ENCODE data around the gene ST6GALNAC1. TPM values are rescaled to one million over a fixed set of nuclear protein-coding genes. Genes with fewer than 3 reads are reported as not detected.
A peak's percentile ranks its signal among the peaks of the same experiment; 100 is the strongest.

Gene ST6GALNAC1
- total and polyA plus RNA-seq, 12 donors = 0.25 to 0.88 (median 0.47) TPM; not detected in 7

- Histone ChIP-seq H3K27ac (no peak overlapping the region), H3K9me3 (replicated peaks in 1 of 3) (no peaks in the 10 kb centered on the region), H3K36me3 (replicated peaks in 1 of 2) (no peaks in the 10 kb centered on the region), H3K4me1 (replicated peaks in 1 of 2) (peaks cover 12 to 13% of the 10 kb centered on the region in 2 donors), H3K4me3 (no peak overlapping the region), H3K27me3 (no peaks in the 10 kb centered on the region)
- 66 to 74% (median 72%) methylated on average over 2 of the region's 2 CpGs for WGBS, 4 donors
- intact Hi-C loops (cut with DNase I) = no loop called here
- TF ChIP-seq, protein P1, sequence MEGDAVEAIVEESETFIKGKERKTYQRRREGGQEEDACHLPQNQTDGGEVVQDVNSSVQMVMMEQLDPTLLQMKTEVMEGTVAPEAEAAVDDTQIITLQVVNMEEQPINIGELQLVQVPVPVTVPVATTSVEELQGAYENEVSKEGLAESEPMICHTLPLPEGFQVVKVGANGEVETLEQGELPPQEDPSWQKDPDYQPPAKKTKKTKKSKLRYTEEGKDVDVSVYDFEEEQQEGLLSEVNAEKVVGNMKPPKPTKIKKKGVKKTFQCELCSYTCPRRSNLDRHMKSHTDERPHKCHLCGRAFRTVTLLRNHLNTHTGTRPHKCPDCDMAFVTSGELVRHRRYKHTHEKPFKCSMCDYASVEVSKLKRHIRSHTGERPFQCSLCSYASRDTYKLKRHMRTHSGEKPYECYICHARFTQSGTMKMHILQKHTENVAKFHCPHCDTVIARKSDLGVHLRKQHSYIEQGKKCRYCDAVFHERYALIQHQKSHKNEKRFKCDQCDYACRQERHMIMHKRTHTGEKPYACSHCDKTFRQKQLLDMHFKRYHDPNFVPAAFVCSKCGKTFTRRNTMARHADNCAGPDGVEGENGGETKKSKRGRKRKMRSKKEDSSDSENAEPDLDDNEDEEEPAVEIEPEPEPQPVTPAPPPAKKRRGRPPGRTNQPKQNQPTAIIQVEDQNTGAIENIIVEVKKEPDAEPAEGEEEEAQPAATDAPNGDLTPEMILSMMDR (IDR thresholded peaks at IDR 0.05) = no peak
- DNase-seq = peak in 1 of 7 donors; percentile 18
Measured at GRCh38 chr17:76667491-76667755, 23.9 kb upstream of the ST6GALNAC1 start.

DNA sequence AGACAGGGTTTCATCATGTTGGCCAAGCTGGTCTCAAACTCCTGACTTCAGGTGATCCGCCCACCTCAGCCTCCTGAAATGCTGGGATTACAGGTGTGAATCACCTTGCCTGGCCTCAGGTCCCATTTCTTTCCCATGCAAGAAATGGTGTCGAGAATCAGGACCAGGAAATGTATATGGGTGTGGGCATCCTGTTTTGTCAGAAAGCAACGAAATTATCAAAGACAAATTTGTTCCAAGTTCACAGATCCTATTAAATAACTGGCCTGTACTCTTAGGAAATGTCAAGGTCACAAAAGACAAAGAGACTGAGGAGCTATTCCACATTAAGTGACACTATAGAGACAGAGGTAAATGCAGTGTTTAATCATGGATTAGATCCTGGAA, 17.1 kb upstream of the ST6GALNAC1 start:
- intact Hi-C loops (cut with DNase I) = no loop called here

DNA sequence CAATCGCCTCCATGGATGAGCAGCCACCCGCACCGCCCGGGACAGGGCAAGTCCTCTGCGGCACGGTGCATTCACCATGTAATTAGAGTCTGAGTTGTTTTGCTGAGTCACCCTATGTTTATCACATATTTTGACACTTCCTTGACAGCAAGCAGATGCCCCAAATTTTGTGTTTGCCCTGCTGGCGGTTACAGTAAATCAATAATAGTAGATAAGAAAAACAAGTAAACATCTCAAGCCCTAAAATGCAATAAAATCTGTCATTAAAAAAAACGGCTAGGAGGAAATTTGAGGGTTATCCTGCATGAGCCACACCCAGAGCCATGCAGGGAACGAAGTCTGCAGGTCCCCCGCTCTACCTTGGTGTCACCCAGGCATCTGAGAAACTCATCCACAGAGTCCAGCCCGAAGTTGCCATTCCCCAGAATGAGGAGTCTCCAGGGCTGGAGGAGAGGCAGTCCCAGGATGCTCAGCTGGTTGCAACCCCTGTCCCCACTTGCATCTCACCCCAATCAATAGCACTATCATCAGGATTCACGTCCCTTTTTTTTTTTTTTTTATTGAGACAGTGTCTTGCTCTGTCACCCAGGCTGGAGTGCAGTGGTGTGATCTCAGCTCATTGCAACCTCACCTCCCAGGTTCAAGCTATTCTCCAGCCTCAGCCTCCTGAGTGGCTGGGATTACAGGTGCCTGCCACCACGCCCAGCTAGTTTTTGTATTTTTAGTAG, 16.5 kb upstream of the ST6GALNAC1 start:
- Histone ChIP-seq H3K27ac (no peak overlapping the region), H3K4me1 (replicated peaks in 1 of 2) (peaks cover 9 to 18% of the 10 kb centered on the region in 2 donors), H3K4me3 (no peak overlapping the region), H3K27me3 (no peaks in the 10 kb centered on the region), H3K36me3 (replicated peaks in 1 of 2) (no peaks in the 10 kb centered on the region), H3K9me3 (replicated peaks in 1 of 3) (no peaks in the 10 kb centered on the region)
- TF ChIP-seq POLR2A (IDR thresholded peaks at IDR 0.05) = no peak
- TF ChIP-seq, protein P1 (IDR thresholded peaks at IDR 0.05) = no peak
- peak in 2 of 7 donors; percentile 42 to 71 for DNase-seq
- intact Hi-C loops (cut with DNase I) = no loop called here
- WGBS, 4 donors = 17 to 40% (median 34%) methylated on average over 11 to 13 of the region's 13 CpGs

More for the DNA sequence above, 17.1 kb upstream of the ST6GALNAC1 start:
- Histone ChIP-seq H3K4me1 (replicated peaks in 1 of 2) (peaks cover 9 to 18% of the 10 kb centered on the region in 2 donors), H3K36me3 (replicated peaks in 1 of 2) (no peaks in the 10 kb centered on the region), H3K4me3 (no peak overlapping the region), H3K27ac (no peak overlapping the region), H3K27me3 (no peaks in the 10 kb centered on the region), H3K9me3 (replicated peaks in 1 of 3) (no peaks in the 10 kb centered on the region)
- no peak for DNase-seq
- WGBS, 4 donors = 41 to 51% (median 49%) methylated on average over 3 of the region's 3 CpGs
- TF ChIP-seq, protein P1 (IDR thresholded peaks at IDR 0.05) = no peak
- TF ChIP-seq POLR2A (IDR thresholded peaks at IDR 0.05) = no peak

DNA sequence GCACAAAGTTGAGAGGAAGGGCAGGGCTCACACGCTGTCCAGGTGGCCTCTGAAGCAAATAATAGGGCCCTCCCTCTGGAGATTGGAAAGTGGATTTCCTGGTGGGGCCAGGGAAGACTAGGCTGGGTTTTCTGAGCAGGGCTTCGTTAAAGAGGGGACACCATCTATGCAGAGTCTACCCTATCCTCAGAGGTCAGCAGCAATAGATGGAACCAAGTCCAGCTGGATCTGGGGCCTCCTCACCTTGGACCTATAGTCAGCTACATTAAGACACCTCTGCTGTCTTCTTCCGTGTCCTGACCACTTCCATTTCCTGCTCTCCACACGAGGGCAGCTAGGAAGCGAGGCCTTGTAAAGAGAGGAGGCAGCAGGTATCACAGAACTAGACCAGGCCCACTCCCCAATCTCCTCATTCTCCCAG, 14.7 kb upstream of the ST6GALNAC1 start:
- Histone ChIP-seq H3K4me3 (no peak overlapping the region), H3K36me3 (replicated peaks in 1 of 2) (no peaks in the 10 kb centered on the region), H3K4me1 (replicated peaks in 1 of 2) (peaks cover 9 to 18% of the 10 kb centered on the region in 2 donors), H3K27ac (no peak overlapping the region), H3K27me3 (no peaks in the 10 kb centered on the region), H3K9me3 (replicated peaks in 1 of 3) (no peaks in the 10 kb centered on the region)
- TF ChIP-seq, protein P1 (IDR thresholded peaks at IDR 0.05) = no peak
- no peak for TF ChIP-seq POLR2A (IDR thresholded peaks at IDR 0.05)
- intact Hi-C loops (cut with DNase I) = no loop called here
- DNase-seq = peak in 1 of 7 donors; percentile 42
- WGBS, 4 donors = 86 to 97% (median 88%) methylated on average over 4 to 5 of the region's 5 CpGs

Measured in adrenal gland (tissue), 12 donors.